ENCODE results near the gene PLA2G4C.

- TF ChIP-seq CTCF (IDR thresholded peaks at IDR 0.05; ENCODE audit: low read depth, low read length, missing input control) (no peak), YY1 (IDR thresholded peaks at IDR 0.05) (no peak), TAF1 (conservative IDR thresholded peaks at IDR 0.05) (no peak), RXRA (IDR thresholded peaks at IDR 0.05) (no peak), REST (IDR thresholded peaks at IDR 0.05) (no peak), MAX (IDR thresholded peaks at IDR 0.05) (no peak), RAD21 (IDR thresholded peaks at IDR 0.05) (no peak), GABPA (IDR thresholded peaks at IDR 0.05 in 1 of 2, conservative IDR thresholded peaks at IDR 0.05 in 1 of 2) (no peak), SP1 (IDR thresholded peaks at IDR 0.05) (no peak), EGR1 (IDR thresholded peaks at IDR 0.05; ENCODE audit: low read depth in 2 of 2) (no peak), ATF3 (IDR thresholded peaks at IDR 0.05) (no peak), NR2F2 (IDR thresholded peaks at IDR 0.05) (no peak), ZBTB33 (IDR thresholded peaks at IDR 0.05) (no peak), JUND (IDR thresholded peaks at IDR 0.05) (no peak)
These were observed 106.4 kb downstream of the PLA2G4C start for GRCh38 chr19:48004236-48004635.

Data from liver (tissue), 3 donors.